Smooth muscle cell (in vitro differentiated cells): ENCODE measurements around the gene CXCL8. TPM values are rescaled to one million over a fixed set of nuclear protein-coding genes. Genes with fewer than 3 reads are reported as not detected.

Experiments
- DNase-seq: peaks from one replicate; lab custom pipeline; 2025; ENCODE audit not compliant: unreplicated experiment; lab: John Stamatoyannopoulos, UW
- H2AFZ ChIP-seq: fragments of 200-600 bp; sonication (generic); 2 replicates; pipeline ENCODE4 v1.6.0; 2016; ENCODE audit warnings: antibody characterized with exemption, low read depth, mild to moderate bottlenecking
- H3F3A ChIP-seq: fragments of 200-600 bp; sonication (generic); 2 replicates; pipeline ENCODE4 v1.6.0; 2017; ENCODE audit warnings: antibody characterized with exemption, low read depth
- H3K27ac ChIP-seq: fragments of 200-600 bp; sonication (generic); 2 replicates; pipeline ENCODE4 v1.5.1; 2016; ENCODE audit warnings: low read depth, mild to moderate bottlenecking
- H3K27me3 ChIP-seq: fragments of 200-600 bp; sonication (generic); 2 replicates; pipeline ENCODE4 v1.6.1; 2016; ENCODE audit warnings: low read depth, mild to moderate bottlenecking
- H3K36me3 ChIP-seq: fragments of 200-600 bp; sonication (generic); 2 replicates; pipeline ENCODE4 v1.5.1; 2016; ENCODE audit warnings: low read depth
- H3K4me1 ChIP-seq: fragments of 200-600 bp; sonication (generic); 2 replicates; pipeline ENCODE4 v1.5.1; 2016; ENCODE audit warnings: low read depth
- H3K4me2 ChIP-seq: fragments of 200-600 bp; sonication (generic); 2 replicates; pipeline ENCODE4 v1.6.0; 2016; ENCODE audit warnings: mild to moderate bottlenecking
- H3K4me3 ChIP-seq: fragments of 200-600 bp; sonication (generic); 2 replicates; pipeline ENCODE4 v1.5.1; 2016; ENCODE audit warnings: mild to moderate bottlenecking
- H3K79me2 ChIP-seq: fragments of 200-600 bp; sonication (generic); 2 replicates; pipeline ENCODE4 v1.6.0; 2016; ENCODE audit warnings: low read depth, mild to moderate bottlenecking
- H3K9ac ChIP-seq: fragments of 200-600 bp; sonication (generic); 2 replicates; pipeline ENCODE4 v1.6.0; 2016; ENCODE audit warnings: low read depth
- H3K9me3 ChIP-seq: fragments of 200-600 bp; sonication (generic); replicated peaks from 2 replicates; pipeline ENCODE4 v1.5.1; 2016; ENCODE audit warnings: low read depth
- H4K20me1 ChIP-seq: fragments of 200-600 bp; sonication (generic); 2 replicates; pipeline ENCODE4 v1.6.0; 2016; ENCODE audit warnings: low read depth
- WGBS: methylation state at CpG from one replicate; pipeline ENCODE4 v1.1.7; 2016; ENCODE audit warnings: low lambda C conversion rate; 5-methylcytosine and 5-hydroxymethylcytosine counted together
- polyA plus RNA-seq: library from polyadenylated mRNA; unstranded; fragments of >200 nt; fragmentation: Nextera tagmentation; extraction: Ambion mirVana; gene quantifications from 2 replicates; pipeline ENCODE4 v1.2.1, GENCODE V29; 2016
- total RNA-seq: library from RNA; depleted of rRNA; stranded (reverse); fragments of >200 nt; gene quantifications from 2 replicates; pipeline ENCODE4 v1.2.3, GENCODE V29; 2014
- TF ChIP-seq, protein P1 (sequence below): fragments of 200-600 bp; sonication (generic); IDR thresholded peaks from 2 replicates; pipeline ENCODE4 v1.5.1; 2017; ENCODE audit warnings: borderline replicate concordance, mild to moderate bottlenecking, antibody characterized with exemption; ENCODE audit not compliant: insufficient read depth, poor library complexity, severe bottlenecking

Gene CXCL8
- total and polyA plus RNA-seq, 2 experiments from 2014 or later: 8.7 to 37.9 TPM

DNA sequence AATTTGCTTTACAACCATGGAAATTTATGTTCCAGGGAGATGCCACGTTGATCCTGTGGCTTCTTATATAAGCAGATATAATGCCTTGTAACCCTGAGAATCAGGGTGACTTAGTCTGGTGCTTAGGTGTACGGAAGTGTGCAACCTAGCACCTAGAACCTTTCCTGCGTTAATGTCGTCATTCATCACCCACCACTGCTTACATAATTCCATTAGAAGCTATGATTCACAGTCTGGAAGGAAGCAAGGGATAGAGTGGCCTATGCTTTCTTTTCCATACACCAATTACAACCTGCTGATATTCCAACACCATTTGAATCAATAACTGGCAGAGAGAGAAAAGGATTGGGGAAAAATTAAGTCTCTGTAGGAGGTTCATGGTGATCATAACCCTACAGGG is 17.3 kb upstream of the CXCL8 start:
- TF ChIP-seq, protein P1, sequence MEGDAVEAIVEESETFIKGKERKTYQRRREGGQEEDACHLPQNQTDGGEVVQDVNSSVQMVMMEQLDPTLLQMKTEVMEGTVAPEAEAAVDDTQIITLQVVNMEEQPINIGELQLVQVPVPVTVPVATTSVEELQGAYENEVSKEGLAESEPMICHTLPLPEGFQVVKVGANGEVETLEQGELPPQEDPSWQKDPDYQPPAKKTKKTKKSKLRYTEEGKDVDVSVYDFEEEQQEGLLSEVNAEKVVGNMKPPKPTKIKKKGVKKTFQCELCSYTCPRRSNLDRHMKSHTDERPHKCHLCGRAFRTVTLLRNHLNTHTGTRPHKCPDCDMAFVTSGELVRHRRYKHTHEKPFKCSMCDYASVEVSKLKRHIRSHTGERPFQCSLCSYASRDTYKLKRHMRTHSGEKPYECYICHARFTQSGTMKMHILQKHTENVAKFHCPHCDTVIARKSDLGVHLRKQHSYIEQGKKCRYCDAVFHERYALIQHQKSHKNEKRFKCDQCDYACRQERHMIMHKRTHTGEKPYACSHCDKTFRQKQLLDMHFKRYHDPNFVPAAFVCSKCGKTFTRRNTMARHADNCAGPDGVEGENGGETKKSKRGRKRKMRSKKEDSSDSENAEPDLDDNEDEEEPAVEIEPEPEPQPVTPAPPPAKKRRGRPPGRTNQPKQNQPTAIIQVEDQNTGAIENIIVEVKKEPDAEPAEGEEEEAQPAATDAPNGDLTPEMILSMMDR: no peak
- H3K27ac ChIP-seq: peak overlapping the region; percentile 9
- DNase-seq: no peak
- no peak overlapping the region for H3K4me2 ChIP-seq
- peaks cover 4% of the 10 kb centered on the region for H3F3A ChIP-seq
- H4K20me1 ChIP-seq: no peaks in the 10 kb centered on the region
- no peak overlapping the region for H3K9ac ChIP-seq
- H2AFZ ChIP-seq: no peak overlapping the region
- H3K36me3 ChIP-seq: no peaks in the 10 kb centered on the region
- 64% methylated on average over 4 of the region's 4 CpGs for WGBS
- no peaks in the 10 kb centered on the region for H3K79me2 ChIP-seq
- H3K9me3 ChIP-seq: no peaks in the 10 kb centered on the region
- H3K4me1 ChIP-seq: peaks cover 10% of the 10 kb centered on the region
- H3K27me3 ChIP-seq: no peaks in the 10 kb centered on the region
- no peak overlapping the region for H3K4me3 ChIP-seq

DNA sequence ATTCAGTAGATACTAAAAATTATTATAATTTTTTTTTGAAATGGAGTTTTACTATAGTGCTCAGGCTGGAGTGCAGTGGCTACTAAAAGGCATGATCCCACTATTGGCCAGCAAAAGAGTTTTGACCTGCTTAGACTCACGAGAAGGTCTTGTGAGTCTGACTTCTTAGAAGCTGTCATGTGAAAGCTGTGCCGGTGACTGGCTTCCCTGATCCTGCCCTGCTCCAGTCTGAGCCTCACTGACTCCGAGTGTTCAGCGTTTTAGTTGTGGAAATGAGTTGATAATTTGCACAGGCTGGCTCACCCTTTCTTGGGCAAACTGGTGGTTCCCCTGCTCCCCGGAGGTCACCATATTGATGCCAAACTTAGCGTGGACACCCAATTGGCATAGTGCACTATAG is 16.4 kb upstream of the CXCL8 start:
- Histone ChIP-seq H2AFZ (no peak overlapping the region), H3K27ac (no peak overlapping the region), H3K9me3 (no peaks in the 10 kb centered on the region), H3K4me2 (no peak overlapping the region), H3K4me3 (no peak overlapping the region), H3K27me3 (no peaks in the 10 kb centered on the region), H3K9ac (no peak overlapping the region), H3K4me1 (peaks cover 10% of the 10 kb centered on the region), H3F3A (peaks cover 1% of the 10 kb centered on the region), H3K36me3 (no peaks in the 10 kb centered on the region), H4K20me1 (no peaks in the 10 kb centered on the region), H3K79me2 (no peaks in the 10 kb centered on the region)
- 85% methylated on average over 6 of the region's 6 CpGs for WGBS
- TF ChIP-seq, protein P1: no peak
- no peak for DNase-seq

DNA sequence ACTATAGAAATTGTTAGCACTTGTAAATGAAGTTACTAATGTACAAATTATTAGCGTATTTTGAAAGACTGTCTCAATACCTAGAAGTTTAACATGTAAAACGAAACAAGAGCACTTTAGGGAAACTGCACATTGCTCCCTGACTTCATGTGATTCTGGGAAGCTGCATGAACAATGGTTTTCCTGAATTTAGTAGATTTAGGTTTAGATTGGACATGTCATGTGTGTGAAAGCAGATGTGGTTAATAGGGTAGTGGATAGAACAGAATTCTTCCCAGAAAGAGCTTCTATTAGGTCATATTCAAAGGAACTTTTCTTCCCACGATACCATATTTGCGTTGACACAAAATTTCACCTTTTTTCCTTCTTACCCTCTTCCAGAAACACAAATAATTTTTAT is 14.9 kb upstream of the CXCL8 start:
- Histone ChIP-seq H4K20me1 (no peaks in the 10 kb centered on the region), H3K9me3 (no peaks in the 10 kb centered on the region), H3K4me1 (peaks cover 10% of the 10 kb centered on the region), H3F3A (no peaks in the 10 kb centered on the region), H3K27ac (peak overlapping the region; percentile 91), H2AFZ (peak overlapping the region; percentile 28), H3K79me2 (no peaks in the 10 kb centered on the region), H3K9ac (peak overlapping the region; percentile 54), H3K27me3 (no peaks in the 10 kb centered on the region), H3K4me2 (peak overlapping the region; percentile 67), H3K36me3 (no peaks in the 10 kb centered on the region), H3K4me3 (no peak overlapping the region)
- DNase-seq: no peak
- TF ChIP-seq, protein P1: no peak
- 84% methylated on average over 4 of the region's 4 CpGs for WGBS

DNA sequence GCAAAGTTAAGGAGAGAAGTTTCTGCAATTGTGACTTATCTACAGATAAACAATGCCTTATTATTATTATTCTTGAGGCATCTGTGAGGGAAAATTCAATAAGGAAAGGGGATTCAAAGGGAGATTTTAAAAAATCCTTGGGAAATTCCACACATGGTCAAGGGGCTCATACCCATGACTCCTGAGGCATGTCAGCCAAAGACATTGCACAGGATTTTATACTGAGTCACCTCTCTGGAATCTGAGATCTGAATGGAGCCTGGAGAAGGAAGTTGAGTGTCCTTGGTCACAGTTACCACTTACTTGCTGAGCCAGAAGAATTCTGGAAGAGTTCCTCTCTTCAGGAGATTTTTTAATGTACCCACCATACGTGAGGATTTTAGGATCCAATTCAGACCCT is 14.4 kb upstream of the CXCL8 start:
- Histone ChIP-seq H3K4me1 (peaks cover 10% of the 10 kb centered on the region), H3K4me3 (no peak overlapping the region), H3K27ac (peak overlapping the region; percentile 91), H3K79me2 (no peaks in the 10 kb centered on the region), H3F3A (no peaks in the 10 kb centered on the region), H4K20me1 (no peaks in the 10 kb centered on the region), H3K9ac (peak overlapping the region; percentile 54), H3K36me3 (no peaks in the 10 kb centered on the region), H3K27me3 (no peaks in the 10 kb centered on the region), H2AFZ (peak overlapping the region; percentile 28), H3K9me3 (no peaks in the 10 kb centered on the region), H3K4me2 (peak overlapping the region; percentile 67)
- WGBS: 41% methylated on average over 1 of the region's 1 CpG
- no peak for DNase-seq
- TF ChIP-seq, protein P1: no peak
